HG03280 (cell line): Measurements from ENCODE around the gene BPIFB3.

Experiments
- ATAC-seq: cut with Tn5 transposase; IDR thresholded peaks from one replicate; pipeline ENCODE4 v1.9.1; 2021; ENCODE audit warnings: mild to moderate bottlenecking, moderate library complexity; ENCODE audit not compliant: unreplicated experiment

The BPIFB3 gene

GRCh38 chr20:33015700-33016580, 37.8 kb upstream of the BPIFB3 start:
- no peak for ATAC-seq

- no peak for ATAC-seq
These were observed 37.1 kb upstream of the BPIFB3 start for GRCh38 chr20:33016581-33017109.

- no peak for ATAC-seq
These were observed 36.2 kb upstream of the BPIFB3 start for GRCh38 chr20:33017542-33017941.

GRCh38 chr20:33018169-33018931, 35.4 kb upstream of the BPIFB3 start:
- no peak for ATAC-seq

- no peak for ATAC-seq
These were observed 34.0 kb upstream of the BPIFB3 start for GRCh38 chr20:33019465-33020277.

- no peak for ATAC-seq
These were observed 33.2 kb upstream of the BPIFB3 start for GRCh38 chr20:33020278-33021161.

- ATAC-seq: no peak
These were observed 31.8 kb upstream of the BPIFB3 start for GRCh38 chr20:33021879-33022278.

- no peak for ATAC-seq
These were observed 31.4 kb upstream of the BPIFB3 start for GRCh38 chr20:33022289-33022688.

GRCh38 chr20:33022694-33023438, 30.8 kb upstream of the BPIFB3 start:
- ATAC-seq: no peak

- no peak for ATAC-seq
These were observed 30.1 kb upstream of the BPIFB3 start for GRCh38 chr20:33023439-33024242.

- ATAC-seq: no peak
These were observed 29.5 kb upstream of the BPIFB3 start for GRCh38 chr20:33024243-33024560.

GRCh38 chr20:33024609-33025317, 28.9 kb upstream of the BPIFB3 start:
- ATAC-seq: no peak

- no peak for ATAC-seq
These were observed 28.3 kb upstream of the BPIFB3 start for GRCh38 chr20:33025318-33025876.

- no peak for ATAC-seq
These were observed 27.5 kb upstream of the BPIFB3 start for GRCh38 chr20:33026072-33026778.

GRCh38 chr20:33026779-33027759, 26.6 kb upstream of the BPIFB3 start:
- no peak for ATAC-seq
